OCI-LY7 (cell line): ENCODE data around the gene A2ML1. TPM values are rescaled to one million over a fixed set of nuclear protein-coding genes. Genes with fewer than 3 reads are reported as not detected.

ENCODE experiments used
- BruUV-seq: library from RNA; stranded (reverse); fragments of 400-500 nt; replicated peaks from 2 replicates; lab custom pipeline; 2021; lab: Mats Ljungman, UMichigan
- CTCF ChIA-PET: fragments of 300-600 bp; sonication (Branson Sonifier 250); formaldehyde crosslinking; loops from one replicate; lab custom pipeline; 2022; ENCODE audit warnings: antibody characterized with exemption; ENCODE audit not compliant: unreplicated experiment; lab: Charles Lee
- POLR2A ChIA-PET: fragments of 300-600 bp; sonication (Branson Sonifier 250); formaldehyde crosslinking; loops from one replicate; lab custom pipeline; 2022; ENCODE audit warnings: antibody characterized with exemption; lab: Charles Lee
- DNase-seq: peaks from one replicate; pipeline ENCODE4 v3.0.0-alpha.2; 2015; ENCODE audit warnings: low spot score
- H2AFZ ChIP-seq: fragments of 200-600 bp; sonication (generic), shearing (Covaris generic); 2 replicates; pipeline ENCODE4 v1.6.1; 2014; ENCODE audit warnings: mild to moderate bottlenecking, antibody characterized with exemption, low read length, moderate library complexity
- H3K27ac ChIP-seq: fragments of 200-600 bp; sonication (generic); 2 replicates; pipeline ENCODE4 v1.5.1; 2014; ENCODE audit warnings: mixed run types, low read depth, mild to moderate bottlenecking, moderate library complexity, low read length, inconsistent platforms; ENCODE audit not compliant: poor library complexity, severe bottlenecking
- H3K36me3 ChIP-seq: fragments of 200-600 bp; sonication (generic); 2 replicates; pipeline ENCODE4 v1.6.1; 2014; ENCODE audit warnings: mild to moderate bottlenecking, antibody characterized with exemption, low read length, moderate library complexity, mixed read lengths; ENCODE audit not compliant: insufficient read depth
- H3K4me1 ChIP-seq: fragments of 200-600 bp; sonication (generic); 2 replicates; pipeline ENCODE4 v1.5.1; 2014; ENCODE audit warnings: mild to moderate bottlenecking, low read length; ENCODE audit not compliant: insufficient read depth, poor library complexity, severe bottlenecking
- H3K4me2 ChIP-seq: fragments of 200-600 bp; sonication (generic); 2 replicates; pipeline ENCODE4 v1.6.1; 2014; ENCODE audit warnings: mild to moderate bottlenecking, low read length
- H3K4me3 ChIP-seq: fragments of 200-600 bp; sonication (generic); 2 replicates; pipeline ENCODE4 v1.5.1; 2014; ENCODE audit warnings: mild to moderate bottlenecking, low read depth, low read length; ENCODE audit not compliant: poor library complexity, severe bottlenecking
- H3K79me2 ChIP-seq: fragments of 200-600 bp; sonication (generic); 2 replicates; pipeline ENCODE4 v1.6.1; 2016; ENCODE audit warnings: low read depth, mild to moderate bottlenecking, low read length, moderate library complexity, mixed read lengths; ENCODE audit not compliant: insufficient read depth
- H3K9me2 ChIP-seq: fragments of 200-600 bp; sonication (generic); 2 replicates; pipeline ENCODE4 v1.6.1; 2016; ENCODE audit warnings: mild to moderate bottlenecking, low read length, mixed read lengths; ENCODE audit not compliant: insufficient read depth
- H3K9me3 ChIP-seq: fragments of 200-600 bp; sonication (generic); 2 replicates; pipeline ENCODE4 v1.6.1; 2014; ENCODE audit warnings: mild to moderate bottlenecking, mixed run types, low read length, mixed read lengths
- H4K20me1 ChIP-seq: fragments of 200-600 bp; sonication (generic); 2 replicates; pipeline ENCODE4 v1.6.1; 2014; ENCODE audit warnings: mild to moderate bottlenecking, antibody characterized with exemption, low read length, moderate library complexity, mixed read lengths; ENCODE audit not compliant: insufficient read depth
- EZH2phosphoT487 ChIP-seq: fragments of 200-600 bp; sonication (generic); IDR thresholded peaks from 2 replicates; pipeline ENCODE4 v1.6.1; 2018; ENCODE audit warnings: low read depth, borderline replicate concordance, mild to moderate bottlenecking, mixed run types, antibody characterized with exemption, low read length, moderate library complexity, mixed read lengths
- intact Hi-C: fragments of 100-400 bp; cut with micrococcal nuclease; formaldehyde crosslinking; loops from one replicate; pipeline ENCODE4 v1.10.0; 2022; ENCODE audit not compliant: unreplicated experiment
- total RNA-seq, 2 experiments: library from RNA; depleted of rRNA in 1 of 2; stranded (reverse); fragments of >200 nt in 1 of 2; shearing (Covaris generic) in 1 of 2; gene quantifications; 2 replicates each; pipeline ENCODE4 v1.2.3, GENCODE V29; 2014 to 2022
- TF ChIP-seq, protein P1 (sequence below): fragments of 200-600 bp; sonication (generic); conservative IDR thresholded peaks from 2 replicates; pipeline ENCODE4 v1.5.1; 2014; ENCODE audit warnings: mild to moderate bottlenecking, antibody characterized with exemption, low read length, moderate library complexity, mixed read lengths

The A2ML1 gene
- total RNA-seq, 2 experiments from 2014 or later = not detected

DNA sequence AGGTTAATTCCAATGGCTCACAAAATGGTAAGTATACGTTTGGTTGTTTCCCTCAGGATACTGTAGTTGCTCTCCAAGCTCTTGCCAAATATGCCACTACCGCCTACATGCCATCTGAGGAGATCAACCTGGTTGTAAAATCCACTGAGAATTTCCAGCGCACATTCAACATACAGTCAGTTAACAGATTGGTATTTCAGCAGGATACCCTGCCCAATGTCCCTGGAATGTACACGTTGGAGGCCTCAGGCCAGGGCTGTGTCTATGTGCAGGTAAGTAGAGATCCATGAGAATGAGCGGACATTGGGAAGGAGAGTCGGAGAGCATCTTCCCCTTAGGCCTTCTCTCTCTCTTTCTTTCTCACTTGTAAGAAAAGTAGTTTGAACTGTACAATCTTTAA is 45.4 kb downstream of the A2ML1 start:
- no peak for TF ChIP-seq EZH2phosphoT487
- TF ChIP-seq, protein P1, sequence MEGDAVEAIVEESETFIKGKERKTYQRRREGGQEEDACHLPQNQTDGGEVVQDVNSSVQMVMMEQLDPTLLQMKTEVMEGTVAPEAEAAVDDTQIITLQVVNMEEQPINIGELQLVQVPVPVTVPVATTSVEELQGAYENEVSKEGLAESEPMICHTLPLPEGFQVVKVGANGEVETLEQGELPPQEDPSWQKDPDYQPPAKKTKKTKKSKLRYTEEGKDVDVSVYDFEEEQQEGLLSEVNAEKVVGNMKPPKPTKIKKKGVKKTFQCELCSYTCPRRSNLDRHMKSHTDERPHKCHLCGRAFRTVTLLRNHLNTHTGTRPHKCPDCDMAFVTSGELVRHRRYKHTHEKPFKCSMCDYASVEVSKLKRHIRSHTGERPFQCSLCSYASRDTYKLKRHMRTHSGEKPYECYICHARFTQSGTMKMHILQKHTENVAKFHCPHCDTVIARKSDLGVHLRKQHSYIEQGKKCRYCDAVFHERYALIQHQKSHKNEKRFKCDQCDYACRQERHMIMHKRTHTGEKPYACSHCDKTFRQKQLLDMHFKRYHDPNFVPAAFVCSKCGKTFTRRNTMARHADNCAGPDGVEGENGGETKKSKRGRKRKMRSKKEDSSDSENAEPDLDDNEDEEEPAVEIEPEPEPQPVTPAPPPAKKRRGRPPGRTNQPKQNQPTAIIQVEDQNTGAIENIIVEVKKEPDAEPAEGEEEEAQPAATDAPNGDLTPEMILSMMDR = no peak
- intact Hi-C loops = no loop called here
- Histone ChIP-seq H3K9me2 (no peaks in the 10 kb centered on the region), H3K9me3 (no peaks in the 10 kb centered on the region), H3K4me1 (no peaks in the 10 kb centered on the region), H3K79me2 (no peaks in the 10 kb centered on the region), H3K36me3 (no peaks in the 10 kb centered on the region), H3K4me2 (no peak overlapping the region), H4K20me1 (no peaks in the 10 kb centered on the region), H3K4me3 (no peak overlapping the region), H2AFZ (no peak overlapping the region), H3K27ac (no peak overlapping the region)
- no peak for DNase-seq
- POLR2A ChIA-PET = no interaction called here
- BruUV-seq = no TSS peak
- CTCF ChIA-PET = no interaction called here

- TF ChIP-seq EZH2phosphoT487 = no peak
- TF ChIP-seq, protein P1 = no peak
- Histone ChIP-seq H3K36me3 (no peaks in the 10 kb centered on the region), H3K9me2 (no peaks in the 10 kb centered on the region), H3K4me1 (no peaks in the 10 kb centered on the region), H3K79me2 (no peaks in the 10 kb centered on the region), H2AFZ (no peak overlapping the region), H3K9me3 (no peaks in the 10 kb centered on the region), H4K20me1 (no peaks in the 10 kb centered on the region), H3K4me3 (no peak overlapping the region), H3K27ac (no peak overlapping the region), H3K4me2 (no peak overlapping the region)
- BruUV-seq = no TSS peak
- DNase-seq = no peak
- ChIA-PET POLR2A (interaction anchor here (0.7 kb wide), 1 partner anchor 200 kb away, joined by 3 read pairs; no protein-coding TSS in a partner anchor), CTCF (no interaction called here)
- intact Hi-C loops = no loop called here
These were observed 48.2 kb downstream of the A2ML1 start for GRCh38 chr12:8870586-8870985.

DNA sequence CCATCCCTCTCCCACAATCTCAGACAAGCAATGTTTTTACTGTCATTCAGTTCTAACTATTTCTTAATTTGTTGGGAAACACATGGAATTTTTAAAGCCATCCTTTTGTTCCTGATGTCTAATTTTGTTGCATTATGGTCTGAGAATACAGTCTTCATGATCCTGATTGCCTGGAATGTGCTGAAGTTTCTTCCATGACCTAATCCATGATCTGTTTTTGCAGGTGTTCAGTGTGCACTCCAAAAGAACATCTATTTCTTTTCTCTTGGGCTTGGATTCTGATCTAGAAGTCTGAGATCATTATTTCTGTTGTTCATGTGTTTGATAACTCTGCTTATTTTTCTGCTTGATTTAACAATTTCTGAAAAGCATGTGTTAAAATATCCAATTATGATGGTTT is 48.6 kb downstream of the A2ML1 start:
- Histone ChIP-seq H3K4me2 (no peak overlapping the region), H3K36me3 (no peaks in the 10 kb centered on the region), H3K4me1 (no peaks in the 10 kb centered on the region), H2AFZ (no peak overlapping the region), H3K27ac (no peak overlapping the region), H4K20me1 (no peaks in the 10 kb centered on the region), H3K9me2 (no peaks in the 10 kb centered on the region), H3K9me3 (no peaks in the 10 kb centered on the region), H3K4me3 (no peak overlapping the region), H3K79me2 (no peaks in the 10 kb centered on the region)
- ChIA-PET POLR2A (no interaction called here), CTCF (no interaction called here)
- no peak for DNase-seq
- BruUV-seq = no TSS peak
- TF ChIP-seq, protein P1 = no peak
- no peak for TF ChIP-seq EZH2phosphoT487
- intact Hi-C loops = no loop called here
